Adrenal gland (tissue), 5 donors: ENCODE data around the gene TJP2.

Source experiments
- CTCF ChIP-seq, 6 experiments: fragments of 450-650 bp in 4 of 6; fragments of 200-600 bp in 2 of 6; sonication (generic) in 1 of 6; IDR thresholded peaks; 1 replicate in 5 of 6; 2 replicates in 1 of 6; pipeline versions ENCODE4 v1.5.1 to v1.8.0; 2016 to 2021; ENCODE audit warnings: antibody characterized with exemption in 6 of 6, mild to moderate bottlenecking in 2 of 6, moderate library complexity in 1 of 6
- POLR2A ChIP-seq, 2 donors: fragments of 450-650 bp; IDR thresholded peaks; one replicate each; pipeline ENCODE4 v1.6.1; 2017; ENCODE audit warnings: antibody characterized with exemption in 2 of 2, mild to moderate bottlenecking in 2 of 2, moderate library complexity in 1 of 2
- donor health status: DM: no; HTN: no; CAD: no.

GRCh38 chr9:69195668-69196067 lies 21.6 kb downstream of the TJP2 start:
- no peak for TF ChIP-seq POLR2A (IDR thresholded peaks at IDR 0.05)
- no peak for TF ChIP-seq CTCF (IDR thresholded peaks at IDR 0.05)
